Sigmoid colon (tissue), 7 donors: ENCODE results near the gene LIPH. TPM values are rescaled to one million over a fixed set of nuclear protein-coding genes. Genes with fewer than 3 reads are reported as not detected.
A peak's percentile ranks its signal among the peaks of the same experiment; 100 is the strongest.

Experiments
- DNase-seq: peaks from one replicate; pipeline ENCODE4 v3.0.0-alpha.2; 2019
- H3K27ac ChIP-seq, 4 donors: fragments of 200-600 bp; sonication (generic); one replicate each; pipeline ENCODE4 v1.5.1; 2016 to 2019; ENCODE audit warnings: mild to moderate bottlenecking in 1 of 4
- H3K27me3 ChIP-seq, 3 donors: fragments of 200-600 bp; sonication (generic); one replicate each; pipeline ENCODE4 v1.5.1; 2019; ENCODE audit warnings: mild to moderate bottlenecking in 1 of 3
- H3K36me3 ChIP-seq, 4 donors: fragments of 200-600 bp; sonication (generic); one replicate each; pipeline ENCODE4 v1.5.1; 2016 to 2019
- H3K4me1 ChIP-seq, 4 donors: fragments of 200-600 bp; sonication (generic); one replicate each; pipeline ENCODE4 v1.5.1; 2017 to 2019
- H3K4me3 ChIP-seq, 4 donors: fragments of 200-600 bp; sonication (generic); one replicate each; pipeline ENCODE4 v1.5.1; 2017 to 2019; ENCODE audit warnings: mild to moderate bottlenecking in 2 of 4, moderate library complexity in 1 of 4
- H3K9me3 ChIP-seq, 4 donors: fragments of 200-600 bp in 3 of 4; sonication (generic) in 3 of 4; one replicate each; pipeline versions ENCODE4 v1.5.1 to v1.6.1; 2013 to 2019
- CTCF ChIP-seq, 4 experiments: fragments of 450-650 bp in 3 of 4; fragments of 200-600 bp in 1 of 4; IDR thresholded peaks; one replicate each; pipeline ENCODE4 v1.5.1; 2016 to 2019; ENCODE audit warnings: antibody characterized with exemption in 4 of 4, mild to moderate bottlenecking in 3 of 4, moderate library complexity in 2 of 4
- EP300 ChIP-seq, 4 donors: sonication (generic); formaldehyde crosslinking; IDR thresholded peaks; one replicate each; pipeline ENCODE4 v1.6.1; 2017; ENCODE audit warnings: antibody characterized with exemption in 4 of 4
- POLR2A ChIP-seq, 2 donors: fragments of 450-650 bp; IDR thresholded peaks; one replicate each; pipeline ENCODE4 v1.6.1; 2016; ENCODE audit warnings: antibody characterized with exemption in 2 of 2, mild to moderate bottlenecking in 2 of 2, moderate library complexity in 2 of 2
- POLR2AphosphoS5 ChIP-seq, 4 donors: sonication (generic); formaldehyde crosslinking; IDR thresholded peaks; one replicate each; pipeline ENCODE4 v1.6.1; 2017; ENCODE audit warnings: antibody characterized with exemption in 4 of 4
- WGBS, 2 donors: extraction: QIAGEN DNeasy Blood & Tissue Kit; methylation state at CpG; one replicate each; pipeline ENCODE4 v1.1.7; 2013; 5-methylcytosine and 5-hydroxymethylcytosine counted together
- intact Hi-C: fragments of 100-400 bp; cut with DNase I; formaldehyde crosslinking; loops from one replicate; pipeline ENCODE4 v1.15.1; 2023
- polyA plus RNA-seq, 3 donors: library from polyadenylated mRNA; stranded (reverse); fragments of 200-250 nt; gene quantifications; one replicate each; pipeline ENCODE4 v1.2.3, GENCODE V29; 2013
- total RNA-seq, 4 donors: library from RNA; depleted of rRNA; stranded (reverse); fragments of >200 nt; gene quantifications; one replicate each; pipeline ENCODE4 v1.1.0, GENCODE V29; 2016
- donor health status: healthy with polysubstance abuse.
- donor health status: Bipolar disorder and iron deficiency.
- donor health status: healthy.

LIPH gene
- total RNA-seq (under 1 TPM in 2 of 4 donors, not detected in 2; 0.14 to 0.36 TPM), polyA plus RNA-seq (10 to 100 TPM; 16.2 to 37.1 (median 34.7) TPM)

DNA sequence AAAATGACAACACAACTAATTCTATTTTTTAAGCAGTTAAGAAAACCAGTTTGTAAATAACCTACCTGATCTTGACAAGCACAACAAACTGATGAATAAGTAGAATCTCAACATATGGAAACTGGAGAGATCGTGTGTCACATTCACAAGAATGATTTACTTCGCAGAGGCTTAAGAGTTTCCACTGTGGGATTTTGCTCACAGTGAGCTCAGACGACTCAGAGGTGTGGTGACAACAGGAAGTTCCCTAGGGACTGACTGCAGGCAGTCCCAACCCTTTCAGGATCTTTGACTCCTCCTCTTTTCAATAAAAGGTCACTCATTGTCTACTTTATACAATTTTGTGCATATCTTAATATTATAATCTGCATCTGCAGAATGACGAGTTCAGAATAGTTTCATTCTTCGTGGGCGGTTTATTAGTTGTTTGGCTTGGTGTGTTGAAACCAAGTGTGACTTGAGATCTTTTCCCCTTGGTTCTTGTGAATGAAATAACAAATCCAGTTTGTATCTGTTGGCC is at the start of gene LIPH:
TSS of gene LIPH (minus strand) at position 231 of the 520 bp plus-strand sequence. CDS start at position 114, 117 bp downstream.
- Histone ChIP-seq H3K27me3 (no peaks in the 10 kb centered on the region), H3K36me3 (no peaks in the 10 kb centered on the region), H3K4me3 (no peak within 1 kb of the TSS), H3K9me3 (no peaks in the 10 kb centered on the region), H3K4me1 (peaks cover 0 to 4% (median 0%) of the 10 kb centered on the region in 4 donors), H3K27ac (no peak within 1 kb of the TSS)
- TF ChIP-seq EP300 (IDR thresholded peaks at IDR 0.05) (no peak), POLR2A (IDR thresholded peaks at IDR 0.05) (peak in 1 of 2 donors; percentile 74), POLR2AphosphoS5 (IDR thresholded peaks at IDR 0.05) (peak in 1 of 4 donors; percentile 51), CTCF (IDR thresholded peaks at IDR 0.05) (no peak)
- intact Hi-C loops, result loop anchor here (10.0 kb wide), 1 partner anchor 188 kb away; the partner anchor contains the start of gene MAP3K13
- 7 to 38% methylated on average over 6 of the region's 6 CpGs for WGBS, 2 donors
- DNase-seq, result no peak

DNA sequence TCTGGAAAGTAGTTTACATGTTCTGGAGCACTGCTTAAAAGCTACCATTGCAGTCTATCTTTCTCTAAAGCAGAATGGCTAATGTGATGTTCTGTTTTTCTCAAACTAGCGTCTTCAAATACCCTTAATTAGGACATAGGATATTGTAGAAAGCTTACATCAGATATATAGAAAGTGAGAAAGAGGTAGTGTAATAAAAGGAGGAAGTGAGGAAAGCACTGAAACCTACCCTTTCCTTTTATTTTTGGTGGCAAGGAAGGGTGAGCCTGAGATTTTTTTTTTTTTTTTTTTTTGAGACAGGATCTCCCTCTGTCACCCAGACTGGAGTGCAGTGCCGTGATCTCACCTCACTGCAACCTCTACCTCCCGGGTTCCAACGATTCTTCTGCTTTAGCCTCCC is 43.1 kb upstream of the LIPH start:
- WGBS, 2 donors, result 71 to 91% methylated on average over 4 of the region's 4 CpGs
- H3K27ac ChIP-seq, result no peak overlapping the region
- no peaks in the 10 kb centered on the region for H3K27me3 ChIP-seq
- no peak overlapping the region for H3K4me3 ChIP-seq
- peaks cover 0 to 78% (median 3%) of the 10 kb centered on the region in 4 donors for H3K36me3 ChIP-seq
- no peaks in the 10 kb centered on the region for H3K9me3 ChIP-seq
- DNase-seq, result no peak
- TF ChIP-seq CTCF (IDR thresholded peaks at IDR 0.05), result no peak
- no peak for TF ChIP-seq POLR2AphosphoS5 (IDR thresholded peaks at IDR 0.05)
- TF ChIP-seq EP300 (IDR thresholded peaks at IDR 0.05), result no peak
- no peak for TF ChIP-seq POLR2A (IDR thresholded peaks at IDR 0.05)
- H3K4me1 ChIP-seq, result no peaks in the 10 kb centered on the region
- intact Hi-C loops, result no loop called here

GRCh38 chr3:185594073-185594472 is 41.7 kb upstream of the LIPH start:
- TF ChIP-seq POLR2AphosphoS5 (IDR thresholded peaks at IDR 0.05) (no peak), POLR2A (IDR thresholded peaks at IDR 0.05) (no peak), CTCF (IDR thresholded peaks at IDR 0.05) (no peak), EP300 (IDR thresholded peaks at IDR 0.05) (no peak)
- WGBS, 2 donors, result 52 to 70% methylated on average over 3 of the region's 3 CpGs
- Histone ChIP-seq H3K4me3 (no peak overlapping the region), H3K27me3 (no peaks in the 10 kb centered on the region), H3K9me3 (no peaks in the 10 kb centered on the region), H3K36me3 (peaks cover 0 to 63% (median 3%) of the 10 kb centered on the region in 4 donors), H3K27ac (no peak overlapping the region), H3K4me1 (peaks cover 0 to 7% (median 1%) of the 10 kb centered on the region in 4 donors)
- no peak for DNase-seq
- intact Hi-C loops, result no loop called here

- intact Hi-C loops, result loop anchor here (2.0 to 10.0 kb wide), 4 partner anchors 88 to 981 kb away; partner anchors contain the start of genes MAP3K13, TBCCD1, TMEM41A and TRA2B
- DNase-seq, result no peak
- Histone ChIP-seq H3K4me3 (peak overlapping the region; percentile 80 to 85 (median 82)), H3K27ac (peak overlapping the region; percentile 94 to 96 (median 96)), H3K4me1 (peaks cover 0 to 36% (median 26%) of the 10 kb centered on the region in 4 donors), H3K36me3 (peaks cover 0 to 7% (median 3%) of the 10 kb centered on the region in 4 donors), H3K27me3 (no peaks in the 10 kb centered on the region), H3K9me3 (no peaks in the 10 kb centered on the region)
- 0 to 2% methylated on average over 7 of the region's 7 CpGs for WGBS, 2 donors
- TF ChIP-seq POLR2AphosphoS5 (IDR thresholded peaks at IDR 0.05), result no peak
- no peak for TF ChIP-seq EP300 (IDR thresholded peaks at IDR 0.05)
- TF ChIP-seq POLR2A (IDR thresholded peaks at IDR 0.05), result no peak
- TF ChIP-seq CTCF (IDR thresholded peaks at IDR 0.05), result no peak
Observed at GRCh38 chr3:185586686-185587039, 34.3 kb upstream of the LIPH start.
